Astrocyte of the cerebellum (primary cell): Measurements from ENCODE around the gene ZNF516.

Source experiments
- DNase-seq: peaks from one replicate; pipeline ENCODE4 v3.0.0-alpha.2; 2011; ENCODE audit warnings: low read depth
- H3K4me3 ChIP-seq: 2 replicates; pipeline ENCODE4 v1.5.1; 2011; ENCODE audit warnings: mild to moderate bottlenecking, low read depth, low read length, moderate library complexity
- CTCF ChIP-seq: IDR thresholded peaks from 2 replicates; pipeline ENCODE4 v1.5.1; 2012; ENCODE audit warnings: low read length, low read depth, moderate library complexity, mild to moderate bottlenecking; ENCODE audit errors: missing control alignments
- in situ Hi-C: cut with HindIII; loops from 2 replicates; pipeline ENCODE4 v1.10.0; 2017; ENCODE audit warnings: low sequenced_read_pairs

ZNF516 gene

GRCh38 chr18:76472829-76473228 is 22.2 kb downstream of the ZNF516 start:
- in situ Hi-C loops, result no loop called here
- no peak for DNase-seq
- H3K4me3 ChIP-seq, result no peak overlapping the region
- no peak for TF ChIP-seq CTCF

- H3K4me3 ChIP-seq, result no peak overlapping the region
- DNase-seq, result no peak
- TF ChIP-seq CTCF, result no peak
- in situ Hi-C loops, result no loop called here
Measured at GRCh38 chr18:76471593-76471992, 23.4 kb downstream of the ZNF516 start.

- TF ChIP-seq CTCF, result no peak
- in situ Hi-C loops, result no loop called here
- no peak overlapping the region for H3K4me3 ChIP-seq
- no peak for DNase-seq
Measured at GRCh38 chr18:76468345-76469304, 26.4 kb downstream of the ZNF516 start.

- no peak for DNase-seq
- no peak for TF ChIP-seq CTCF
- in situ Hi-C loops, result no loop called here
- no peak overlapping the region for H3K4me3 ChIP-seq
Measured at GRCh38 chr18:76467371-76468190, 27.5 kb downstream of the ZNF516 start.

GRCh38 chr18:76466410-76466991 is 28.5 kb downstream of the ZNF516 start:
- H3K4me3 ChIP-seq, result no peak overlapping the region
- DNase-seq, result no peak
- TF ChIP-seq CTCF, result no peak
- in situ Hi-C loops, result no loop called here
